ENCODE results near the gene CIAO1.

DNA sequence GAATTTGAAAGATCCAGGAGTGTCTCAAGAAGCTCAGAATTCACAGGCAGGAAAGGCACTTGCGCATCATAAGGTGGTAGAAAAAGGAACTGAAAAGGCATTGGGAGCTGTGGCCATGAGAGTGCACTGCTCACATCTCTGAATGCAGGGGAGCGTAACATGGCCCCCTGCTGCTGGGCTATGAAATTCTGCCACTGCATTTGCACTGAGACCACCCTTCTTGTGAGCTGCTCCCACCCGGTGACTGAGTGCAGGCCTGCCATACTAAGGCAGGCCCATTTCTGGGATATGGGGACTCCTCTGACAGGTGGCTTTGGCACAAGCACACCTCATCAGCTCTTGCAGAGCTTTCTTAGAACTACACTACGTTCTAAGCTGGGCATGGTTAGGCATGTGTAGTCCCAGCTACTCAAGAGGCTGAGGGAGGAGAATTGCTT lies 32.1 kb upstream of the CIAO1 start:
- TF ChIP-seq, protein P1, sequence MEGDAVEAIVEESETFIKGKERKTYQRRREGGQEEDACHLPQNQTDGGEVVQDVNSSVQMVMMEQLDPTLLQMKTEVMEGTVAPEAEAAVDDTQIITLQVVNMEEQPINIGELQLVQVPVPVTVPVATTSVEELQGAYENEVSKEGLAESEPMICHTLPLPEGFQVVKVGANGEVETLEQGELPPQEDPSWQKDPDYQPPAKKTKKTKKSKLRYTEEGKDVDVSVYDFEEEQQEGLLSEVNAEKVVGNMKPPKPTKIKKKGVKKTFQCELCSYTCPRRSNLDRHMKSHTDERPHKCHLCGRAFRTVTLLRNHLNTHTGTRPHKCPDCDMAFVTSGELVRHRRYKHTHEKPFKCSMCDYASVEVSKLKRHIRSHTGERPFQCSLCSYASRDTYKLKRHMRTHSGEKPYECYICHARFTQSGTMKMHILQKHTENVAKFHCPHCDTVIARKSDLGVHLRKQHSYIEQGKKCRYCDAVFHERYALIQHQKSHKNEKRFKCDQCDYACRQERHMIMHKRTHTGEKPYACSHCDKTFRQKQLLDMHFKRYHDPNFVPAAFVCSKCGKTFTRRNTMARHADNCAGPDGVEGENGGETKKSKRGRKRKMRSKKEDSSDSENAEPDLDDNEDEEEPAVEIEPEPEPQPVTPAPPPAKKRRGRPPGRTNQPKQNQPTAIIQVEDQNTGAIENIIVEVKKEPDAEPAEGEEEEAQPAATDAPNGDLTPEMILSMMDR (IDR thresholded peaks at IDR 0.05): no peak
- TF ChIP-seq EP300 (IDR thresholded peaks at IDR 0.05): no peak
- no peak for TF ChIP-seq POLR2AphosphoS5 (IDR thresholded peaks at IDR 0.05)
- TF ChIP-seq POLR2A (IDR thresholded peaks at IDR 0.05): no peak

All from sigmoid colon (tissue), 4 donors.